ENCODE data around the gene SYT1.

The SYT1 gene

GRCh38 chr12:78994168-78994791 is 129.7 kb downstream of the SYT1 start:
- TF ChIP-seq REST (IDR thresholded peaks at IDR 0.05; ENCODE audit: insufficient read depth in 1 of 2, low read depth in 2 of 2, low read length in 2 of 2) (no peak), SIN3A (IDR thresholded peaks at IDR 0.05; ENCODE audit: borderline replicate concordance, insufficient read depth, low read length) (no peak), POLR2AphosphoS5 (IDR thresholded peaks at IDR 0.05; ENCODE audit: low read depth, low read length) (no peak), FOXP2 (optimal IDR thresholded peaks at IDR 0.05; ENCODE audit: borderline replicate concordance, extremely low read depth, extremely low read length, insufficient read depth) (no peak), TAF1 (IDR thresholded peaks at IDR 0.05; ENCODE audit: borderline replicate concordance, insufficient read depth, low read length) (no peak)

GRCh38 chr12:79000501-79000900 is 135.9 kb downstream of the SYT1 start:
- TF ChIP-seq FOXP2 (optimal IDR thresholded peaks at IDR 0.05; ENCODE audit: borderline replicate concordance, extremely low read depth, extremely low read length, insufficient read depth) = no peak
- no peak for TF ChIP-seq SIN3A (IDR thresholded peaks at IDR 0.05; ENCODE audit: borderline replicate concordance, insufficient read depth, low read length)
- TF ChIP-seq TAF1 (IDR thresholded peaks at IDR 0.05; ENCODE audit: borderline replicate concordance, insufficient read depth, low read length) = no peak
- TF ChIP-seq REST (IDR thresholded peaks at IDR 0.05; ENCODE audit: insufficient read depth in 1 of 2, low read depth in 2 of 2, low read length in 2 of 2) = no peak
- no peak for TF ChIP-seq POLR2AphosphoS5 (IDR thresholded peaks at IDR 0.05; ENCODE audit: low read depth, low read length)

GRCh38 chr12:79001404-79001803 is 136.8 kb downstream of the SYT1 start:
- TF ChIP-seq SIN3A (IDR thresholded peaks at IDR 0.05; ENCODE audit: borderline replicate concordance, insufficient read depth, low read length) (no peak), FOXP2 (optimal IDR thresholded peaks at IDR 0.05; ENCODE audit: borderline replicate concordance, extremely low read depth, extremely low read length, insufficient read depth) (no peak), POLR2AphosphoS5 (IDR thresholded peaks at IDR 0.05; ENCODE audit: low read depth, low read length) (no peak), TAF1 (IDR thresholded peaks at IDR 0.05; ENCODE audit: borderline replicate concordance, insufficient read depth, low read length) (no peak), REST (IDR thresholded peaks at IDR 0.05; ENCODE audit: insufficient read depth in 1 of 2, low read depth in 2 of 2, low read length in 2 of 2) (no peak)

- no peak for TF ChIP-seq REST (IDR thresholded peaks at IDR 0.05; ENCODE audit: insufficient read depth in 1 of 2, low read depth in 2 of 2, low read length in 2 of 2)
- TF ChIP-seq POLR2AphosphoS5 (IDR thresholded peaks at IDR 0.05; ENCODE audit: low read depth, low read length) = no peak
- no peak for TF ChIP-seq TAF1 (IDR thresholded peaks at IDR 0.05; ENCODE audit: borderline replicate concordance, insufficient read depth, low read length)
- TF ChIP-seq FOXP2 (optimal IDR thresholded peaks at IDR 0.05; ENCODE audit: borderline replicate concordance, extremely low read depth, extremely low read length, insufficient read depth) = no peak
- no peak for TF ChIP-seq SIN3A (IDR thresholded peaks at IDR 0.05; ENCODE audit: borderline replicate concordance, insufficient read depth, low read length)
Measured at GRCh38 chr12:79006306-79006705, 141.7 kb downstream of the SYT1 start.
